HepG2 (cell line): ENCODE measurements around the gene ACAP3. TPM values are rescaled to one million over a fixed set of nuclear protein-coding genes. Genes with fewer than 3 reads are reported as not detected.
A peak's percentile ranks its signal among the peaks of the same experiment; 100 is the strongest.

Experiments
- BATF2 ChIP-seq: sonication (generic); formaldehyde crosslinking; IDR thresholded peaks from 2 replicates; pipeline ENCODE4 v1.8.0; 2022; ENCODE audit warnings: mild to moderate bottlenecking, missing genetic modification reagents, moderate library complexity
- CHD2 ChIP-seq: IDR thresholded peaks from 2 replicates; pipeline ENCODE4 v1.6.1; 2011; ENCODE audit warnings: low read depth, low read length, improper control_type of control experiment
- GMEB2 ChIP-seq: IDR thresholded peaks from 2 replicates; pipeline ENCODE4 v1.6.1; 2016; ENCODE audit warnings: missing biosample characterization, missing genetic modification reagents, low read depth
- GTF3A ChIP-seq: sonication (generic); formaldehyde crosslinking; conservative IDR thresholded peaks from 2 replicates; pipeline ENCODE4 v1.4.0; 2020; ENCODE audit warnings: mild to moderate bottlenecking, missing genetic modification reagents
- KIAA2018 ChIP-seq: sonication (generic); formaldehyde crosslinking; IDR thresholded peaks from 2 replicates; pipeline ENCODE4 v1.5.0; 2020; ENCODE audit warnings: mild to moderate bottlenecking, missing genetic modification reagents, borderline replicate concordance
- MXD4 ChIP-seq: IDR thresholded peaks from 2 replicates; pipeline ENCODE4 v1.6.1; 2016; ENCODE audit warnings: mild to moderate bottlenecking, missing biosample characterization, missing genetic modification reagents
- MYC ChIP-seq: sonication (generic); formaldehyde crosslinking; IDR thresholded peaks from 2 replicates; pipeline ENCODE4 v1.9.0; 2021; ENCODE audit warnings: missing genetic modification reagents, borderline replicate concordance
- MYPOP ChIP-seq: sonication (generic); formaldehyde crosslinking; IDR thresholded peaks from 2 replicates; pipeline ENCODE4 v1.8.1; 2023; ENCODE audit warnings: mild to moderate bottlenecking, moderate library complexity, missing genetic modification reagents
- NFKBIZ ChIP-seq: IDR thresholded peaks from 2 replicates; pipeline ENCODE4 v1.6.1; 2018; ENCODE audit warnings: missing genetic modification reagents, missing compliant biosample characterization
- REL ChIP-seq: sonication (generic); formaldehyde crosslinking; conservative IDR thresholded peaks from 2 replicates; pipeline ENCODE4 v1.8.0; 2022; ENCODE audit warnings: mild to moderate bottlenecking, missing genetic modification reagents, moderate library complexity
- SMARCC2 ChIP-seq: fragments of 450-650 bp; IDR thresholded peaks from 2 replicates; pipeline ENCODE4 v1.6.1; 2017; ENCODE audit warnings: antibody characterized with exemption, mild to moderate bottlenecking
- SP4 ChIP-seq: sonication (generic); formaldehyde crosslinking; IDR thresholded peaks from 2 replicates; pipeline ENCODE4 v1.8.1; 2023; ENCODE audit warnings: mild to moderate bottlenecking, missing genetic modification reagents
- SRY ChIP-seq: sonication (generic); formaldehyde crosslinking; IDR thresholded peaks from 2 replicates; pipeline ENCODE4 v1.8.0; 2022; ENCODE audit warnings: mild to moderate bottlenecking, missing genetic modification reagents
- ZBTB37 ChIP-seq: sonication (generic); formaldehyde crosslinking; IDR thresholded peaks from 2 replicates; pipeline ENCODE4 v1.4.0; 2020; ENCODE audit warnings: mild to moderate bottlenecking, missing genetic modification reagents
- ZMYM4 ChIP-seq: sonication (generic); formaldehyde crosslinking; IDR thresholded peaks from 2 replicates; pipeline ENCODE4 v1.8.1; 2023; ENCODE audit warnings: mild to moderate bottlenecking, missing genetic modification reagents
- polyA plus RNA-seq, 8 experiments: library from polyadenylated mRNA; depleted of rRNA in 3 of 8; stranded (reverse) in 7 of 8; unstranded in 1 of 8; fragments of >200 nt; fragmentation: Illumina TruSeq in 4 of 8; extraction: Trizol in 4 of 8; gene quantifications; 2 replicates each; pipeline versions ENCODE4 v1.2.1 to v1.2.3, GENCODE V29; 2011 to 2016; ENCODE audit warnings: low read depth in 4 of 8, missing spikeins in 1 of 8, mixed read lengths in 1 of 8; ENCODE audit not compliant: insufficient read depth in 1 of 8
- total RNA-seq, 5 experiments: library from RNA; depleted of rRNA; stranded (reverse); fragments of >200 nt; fragmentation: Illumina TruSeq; extraction: Trizol; gene quantifications; 2 replicates each; pipeline ENCODE4 v1.2.3, GENCODE V29; 2016; ENCODE audit warnings: low read depth in 1 of 5

ACAP3 gene
- total and polyA plus RNA-seq, 2 of the 13 experiments (the other 11 are each of a cell fraction or from before 2014, with no cell fraction given): 29.4 to 50.8 TPM

GRCh38 chr1:1307923-1308755 lies at the start of gene ACAP3, which contains the start of gene PUSL1 (continued):
- TF ChIP-seq CHD2: peak; percentile 73; the same call in 1 of the 2 replicates
- peak; percentile 73 for TF ChIP-seq MYPOP (CRISPR knock-in tag)
- TF ChIP-seq KIAA2018: no peak
- 0 out of 2 replicates have a peak, but pooled peaks have one; percentile 55 for TF ChIP-seq BATF2 (CRISPR knock-in tag)
- TF ChIP-seq REL (CRISPR knock-in tag): peak; percentile 36; the same call in 1 of the 2 replicates
- TF ChIP-seq MYC (CRISPR knock-in tag): peak; percentile 93
- TF ChIP-seq SRY (CRISPR knock-in tag): no peak; the same call in 1 of the 2 replicates
- TF ChIP-seq ZMYM4: peak; percentile 62; the same call in 1 of the 2 replicates
- TF ChIP-seq SP4 (CRISPR knock-in tag): peak; percentile 64
- no peak for TF ChIP-seq NFKBIZ (CRISPR knock-in tag)
- TF ChIP-seq SMARCC2: no peak
- TF ChIP-seq GTF3A (CRISPR knock-in tag): no peak
- peak; percentile 78 for TF ChIP-seq MXD4 (CRISPR knock-in tag)
- TF ChIP-seq ZBTB37 (CRISPR knock-in tag): no peak
- no peak for TF ChIP-seq GMEB2 (CRISPR knock-in tag)
